NCI-H2227 (cell line): ENCODE data around the gene CILP2.

Source experiments
- DNase-seq: peaks from one replicate; lab custom pipeline; 2025; ENCODE audit not compliant: unreplicated experiment; lab: John Stamatoyannopoulos, UW

Gene CILP2, protein sequence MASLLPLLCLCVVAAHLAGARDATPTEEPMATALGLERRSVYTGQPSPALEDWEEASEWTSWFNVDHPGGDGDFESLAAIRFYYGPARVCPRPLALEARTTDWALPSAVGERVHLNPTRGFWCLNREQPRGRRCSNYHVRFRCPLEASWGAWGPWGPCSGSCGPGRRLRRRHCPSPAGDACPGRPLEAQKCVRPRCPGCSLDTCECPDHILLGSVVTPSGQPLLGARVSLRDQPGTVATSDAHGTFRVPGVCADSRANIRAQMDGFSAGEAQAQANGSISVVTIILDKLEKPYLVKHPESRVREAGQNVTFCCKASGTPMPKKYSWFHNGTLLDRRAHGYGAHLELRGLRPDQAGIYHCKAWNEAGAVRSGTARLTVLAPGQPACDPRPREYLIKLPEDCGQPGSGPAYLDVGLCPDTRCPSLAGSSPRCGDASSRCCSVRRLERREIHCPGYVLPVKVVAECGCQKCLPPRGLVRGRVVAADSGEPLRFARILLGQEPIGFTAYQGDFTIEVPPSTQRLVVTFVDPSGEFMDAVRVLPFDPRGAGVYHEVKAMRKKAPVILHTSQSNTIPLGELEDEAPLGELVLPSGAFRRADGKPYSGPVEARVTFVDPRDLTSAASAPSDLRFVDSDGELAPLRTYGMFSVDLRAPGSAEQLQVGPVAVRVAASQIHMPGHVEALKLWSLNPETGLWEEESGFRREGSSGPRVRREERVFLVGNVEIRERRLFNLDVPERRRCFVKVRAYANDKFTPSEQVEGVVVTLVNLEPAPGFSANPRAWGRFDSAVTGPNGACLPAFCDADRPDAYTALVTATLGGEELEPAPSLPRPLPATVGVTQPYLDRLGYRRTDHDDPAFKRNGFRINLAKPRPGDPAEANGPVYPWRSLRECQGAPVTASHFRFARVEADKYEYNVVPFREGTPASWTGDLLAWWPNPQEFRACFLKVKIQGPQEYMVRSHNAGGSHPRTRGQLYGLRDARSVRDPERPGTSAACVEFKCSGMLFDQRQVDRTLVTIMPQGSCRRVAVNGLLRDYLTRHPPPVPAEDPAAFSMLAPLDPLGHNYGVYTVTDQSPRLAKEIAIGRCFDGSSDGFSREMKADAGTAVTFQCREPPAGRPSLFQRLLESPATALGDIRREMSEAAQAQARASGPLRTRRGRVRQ

DNA sequence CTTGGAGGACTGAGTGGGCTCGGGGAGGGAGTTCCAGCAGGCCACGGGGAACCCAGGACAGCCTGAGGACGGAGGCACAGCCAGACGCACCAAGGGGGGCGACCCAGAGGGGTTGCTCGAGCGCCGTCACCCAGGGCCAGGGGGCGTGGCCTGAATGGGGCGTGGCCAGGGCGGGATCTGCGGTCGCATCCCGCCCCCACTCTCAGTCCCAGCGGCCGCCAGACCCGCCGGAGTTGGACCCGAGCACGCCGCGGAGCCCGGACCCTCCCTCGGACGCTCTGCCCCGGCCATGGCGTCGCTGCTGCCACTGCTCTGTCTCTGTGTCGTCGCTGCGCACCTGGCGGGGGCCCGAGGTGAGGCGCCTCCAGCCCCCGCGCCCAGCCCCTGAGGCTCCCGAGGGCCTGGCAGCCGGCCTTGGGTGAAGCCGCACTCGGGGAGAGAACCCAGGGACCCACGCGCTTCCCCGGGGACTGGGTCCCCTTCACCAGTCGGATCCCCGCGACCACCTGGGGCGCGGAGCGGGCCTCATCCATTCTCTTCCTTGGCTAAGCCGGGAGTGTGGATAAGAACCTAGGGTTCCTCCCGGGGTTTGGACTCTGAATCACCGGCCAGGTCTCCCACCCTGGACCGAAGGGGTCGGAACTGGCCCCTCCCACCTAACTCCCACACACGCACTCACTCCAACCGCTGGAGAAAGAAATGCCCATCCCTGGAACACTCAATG lies at the start of gene CILP2:
CILP2 (plus strand) TSS at position 205 of the 724 bp plus-strand sequence; CDS start at position 290, 85 bp downstream.
- peak; percentile 80 for DNase-seq

DNA sequence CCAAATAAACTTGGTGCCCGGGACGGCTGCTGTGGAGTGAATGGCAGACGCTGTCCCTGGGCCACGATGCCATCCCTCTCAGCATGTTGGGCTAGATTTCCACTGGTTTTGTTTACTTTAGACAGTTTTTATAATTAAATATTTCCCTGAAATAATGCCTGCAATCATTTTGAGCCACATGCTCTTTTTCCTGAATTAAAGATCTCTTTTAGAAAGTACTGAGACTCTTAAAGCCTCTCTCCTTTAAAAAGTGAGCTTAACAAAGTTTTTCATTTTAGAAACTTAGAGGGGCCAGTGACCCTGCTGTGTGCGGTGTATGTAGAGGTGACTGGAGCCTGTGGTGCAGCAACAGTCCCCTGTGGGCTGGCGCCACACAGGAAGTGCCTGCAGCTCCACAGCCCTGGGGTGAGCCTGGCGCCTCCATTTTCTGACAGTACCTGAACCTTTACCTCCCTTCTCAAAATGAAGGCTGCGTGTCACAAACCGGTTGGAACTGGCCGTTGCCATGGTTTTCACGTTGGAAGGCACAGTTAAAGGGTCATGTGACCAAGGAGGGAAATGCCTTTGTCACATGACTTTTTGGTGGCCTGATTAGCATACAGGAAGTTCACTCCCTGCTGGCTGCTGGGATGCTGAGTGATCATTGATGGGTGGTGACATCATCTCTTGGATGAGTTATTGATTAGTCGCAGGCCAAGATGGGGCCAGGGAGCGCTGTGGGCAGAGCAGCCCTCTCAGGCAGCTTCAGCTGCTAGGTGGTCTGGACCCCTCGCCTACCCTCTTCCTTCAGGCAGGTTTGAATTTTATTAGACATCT lies 49.0 kb upstream of the CILP2 start:
- peak; percentile 87 for DNase-seq

DNA sequence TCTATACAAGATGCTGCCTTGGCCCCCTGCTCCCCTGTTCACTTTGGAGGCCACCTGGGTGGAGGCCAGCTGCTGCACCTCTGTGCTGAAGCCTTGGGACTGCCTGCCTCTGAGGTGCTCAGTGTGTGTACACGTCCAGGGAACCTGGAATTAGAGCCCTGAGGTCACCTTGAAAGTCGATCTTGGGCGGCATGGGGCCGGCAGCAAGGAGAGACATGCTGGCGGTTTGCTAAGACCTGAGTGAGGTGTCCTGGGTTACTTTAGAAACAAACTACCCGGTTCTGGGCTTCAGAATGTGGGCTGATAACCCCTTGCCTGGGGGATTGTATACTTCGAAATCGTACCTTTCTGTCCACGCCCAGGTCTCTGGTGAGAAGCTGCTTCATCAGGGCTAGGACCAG lies 48.3 kb upstream of the CILP2 start:
- DNase-seq = no peak

DNA sequence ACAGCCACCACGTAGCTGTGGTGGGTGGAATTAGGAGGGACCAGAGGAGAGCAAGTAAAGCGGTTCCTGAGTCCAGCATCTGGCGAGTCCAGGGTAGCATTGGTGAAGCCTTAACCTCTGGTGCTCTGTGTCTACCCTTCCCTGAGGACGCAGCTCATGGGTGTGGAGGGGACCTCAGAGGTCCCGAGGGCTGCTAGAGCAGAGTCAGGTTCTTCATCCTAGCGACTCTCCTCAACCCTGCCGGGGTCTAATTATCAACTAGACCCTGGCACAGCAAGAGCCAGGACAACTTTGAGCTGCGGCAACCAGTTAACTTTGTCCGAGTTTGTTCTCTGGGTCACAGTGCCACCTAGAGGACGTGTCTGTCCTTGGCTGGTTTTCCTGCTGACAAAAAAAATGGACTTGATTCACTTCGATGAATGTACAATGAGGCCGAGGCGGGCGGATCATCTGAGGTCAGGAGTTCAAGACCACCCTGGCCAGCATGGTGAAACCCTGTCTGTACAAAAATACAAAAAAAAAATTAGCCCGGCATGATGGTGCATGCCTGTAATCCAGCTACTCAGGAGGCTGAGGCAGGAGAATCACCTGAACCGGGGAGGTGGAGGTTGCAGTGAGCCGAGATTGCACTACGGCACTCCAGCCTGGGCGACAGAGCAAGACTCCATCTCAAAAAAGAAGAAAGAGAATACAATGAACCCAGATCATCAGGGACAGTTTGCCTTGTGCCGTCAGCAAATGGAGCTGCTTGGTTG lies 47.7 kb upstream of the CILP2 start:
- DNase-seq = peak; percentile 70

DNA sequence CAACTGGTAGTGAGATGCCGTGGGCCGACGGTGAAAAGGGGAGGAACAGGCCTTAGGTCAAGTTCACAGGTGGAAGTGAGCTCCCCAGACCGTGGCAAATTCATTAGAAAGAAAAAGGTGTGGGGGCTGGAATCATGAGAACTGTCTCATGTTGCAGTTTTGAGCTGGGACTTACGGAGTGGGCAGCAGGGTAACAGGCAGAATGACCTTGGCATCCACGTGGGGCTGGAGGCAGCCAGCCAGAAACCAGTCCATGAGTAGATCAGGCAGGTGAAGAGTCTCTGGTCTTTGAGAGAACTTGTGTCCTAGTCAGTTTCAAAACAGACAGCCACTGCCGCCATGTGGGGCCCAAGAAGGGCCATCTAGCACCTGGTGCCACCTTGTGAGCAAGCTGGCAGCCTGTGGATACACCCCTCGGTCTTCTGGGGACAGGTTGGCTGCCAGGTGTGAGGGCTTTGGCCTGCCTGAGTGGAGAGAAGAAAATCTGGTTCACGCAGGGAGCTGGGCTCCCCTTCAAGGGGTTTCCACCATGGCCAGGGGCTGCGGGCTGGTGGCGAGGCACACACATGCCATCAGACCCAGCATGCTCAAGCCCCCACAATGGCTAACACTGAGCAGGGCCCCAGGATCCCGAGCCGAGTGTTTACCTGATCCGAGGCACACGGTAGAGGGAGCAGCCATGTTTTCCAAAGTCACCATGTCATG lies 46.6 kb upstream of the CILP2 start:
- no peak for DNase-seq

DNA sequence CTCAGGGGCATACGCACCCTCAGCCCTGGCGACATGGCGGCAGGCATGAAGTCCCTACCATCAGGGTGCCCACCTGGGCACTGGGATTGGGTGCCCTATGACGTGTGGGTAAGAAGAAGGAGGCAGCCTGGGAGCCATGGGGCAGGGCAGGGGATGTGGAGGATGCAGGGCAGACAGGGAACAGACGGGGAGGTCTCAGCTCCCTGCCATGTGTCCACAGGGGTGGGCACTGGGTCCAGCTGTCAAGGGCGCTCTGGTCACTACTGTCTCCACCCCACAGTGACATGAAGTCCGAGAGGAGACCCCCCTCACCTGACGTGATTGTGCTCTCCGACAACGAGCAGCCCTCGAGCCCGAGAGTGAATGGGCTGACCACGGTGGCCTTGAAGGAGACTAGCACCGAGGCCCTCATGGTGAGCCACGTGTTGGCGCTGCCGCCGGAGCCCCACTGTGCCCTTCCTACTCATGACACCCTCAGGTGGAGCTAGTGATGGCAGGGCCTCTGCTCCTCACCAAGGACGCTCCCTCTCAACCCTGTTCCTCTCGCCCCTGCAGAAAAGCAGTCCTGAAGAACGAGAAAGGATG lies 45.9 kb upstream of the CILP2 start:
- DNase-seq = no peak

DNA sequence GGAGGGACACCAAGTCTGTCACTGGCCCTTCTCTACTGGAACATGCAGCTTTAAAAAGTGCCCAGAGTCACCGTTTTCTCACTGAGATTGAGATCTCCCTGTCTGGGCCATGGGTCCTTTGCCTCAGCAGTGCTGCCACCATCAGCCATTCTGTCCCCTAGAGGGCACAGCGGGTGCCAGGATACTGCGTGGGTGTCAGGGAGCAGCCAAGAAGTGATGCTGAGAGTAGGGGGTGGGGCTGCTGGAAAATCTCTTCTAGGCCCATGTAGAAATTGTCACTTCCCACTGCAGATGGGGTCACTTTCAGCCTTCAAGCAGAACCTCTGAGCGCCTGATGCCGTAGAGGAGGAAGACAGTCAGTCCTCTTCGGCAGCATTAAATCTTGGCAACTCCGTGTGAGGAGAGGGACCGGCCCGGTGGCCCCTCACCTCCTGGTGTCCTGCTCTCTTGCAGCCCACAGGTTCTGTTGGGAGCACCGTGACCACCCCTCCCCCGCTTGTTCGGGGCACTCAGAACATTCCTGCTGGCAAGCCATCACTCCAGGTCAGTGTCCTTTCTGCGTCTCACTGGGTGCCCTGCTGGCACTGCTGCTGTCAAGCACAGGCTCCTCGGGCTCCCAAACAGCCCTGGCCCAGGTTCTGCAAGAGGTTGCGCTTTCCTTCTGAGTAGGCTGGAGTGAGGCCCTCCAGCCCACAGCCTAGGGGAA lies 44.1 kb upstream of the CILP2 start:
- no peak for DNase-seq

DNA sequence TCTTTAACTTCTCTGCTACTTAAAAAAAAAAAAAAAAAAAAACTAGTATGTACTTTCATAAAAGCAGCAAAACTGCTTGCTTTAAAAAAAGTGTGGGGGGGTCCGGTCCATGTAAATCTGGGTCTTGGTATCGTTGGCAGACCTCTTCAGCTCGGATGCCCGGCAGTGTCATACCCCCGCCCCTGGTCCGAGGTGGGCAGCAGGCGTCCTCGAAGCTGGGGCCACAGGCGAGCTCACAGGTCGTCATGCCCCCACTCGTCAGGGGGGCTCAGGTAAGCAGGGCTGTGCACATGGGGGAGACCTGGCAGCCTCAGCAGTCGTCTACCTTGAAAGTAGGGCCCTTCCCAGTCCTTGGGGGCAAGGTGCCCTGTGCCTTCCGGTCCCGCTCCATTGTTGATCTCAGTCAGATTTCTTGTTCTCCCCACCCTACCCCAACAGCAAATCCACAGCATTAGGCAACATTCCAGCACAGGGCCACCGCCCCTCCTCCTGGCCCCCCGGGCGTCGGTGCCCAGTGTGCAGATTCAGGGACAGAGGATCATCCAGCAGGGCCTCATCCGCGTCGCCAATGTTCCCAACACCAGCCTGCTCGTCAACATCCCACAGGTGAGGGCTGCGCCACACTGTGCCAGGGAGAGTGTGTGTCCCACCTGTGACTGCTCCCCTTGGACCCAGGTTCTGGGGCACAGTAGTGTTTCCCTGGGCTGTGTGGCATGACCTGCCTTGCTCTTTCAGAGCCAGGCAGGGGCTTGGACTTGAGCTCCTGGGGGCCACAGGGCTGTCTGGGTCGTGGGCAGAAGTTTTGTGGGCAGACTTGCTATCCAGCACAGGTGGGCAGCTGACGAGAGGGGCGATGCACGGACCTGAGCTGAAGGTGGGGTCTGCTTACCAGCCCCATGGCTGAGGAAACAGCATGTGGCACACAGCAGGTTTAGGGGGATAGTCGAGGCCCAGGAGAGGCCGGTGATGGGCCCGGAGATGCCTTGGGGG lies 42.2 kb upstream of the CILP2 start:
- no peak for DNase-seq

DNA sequence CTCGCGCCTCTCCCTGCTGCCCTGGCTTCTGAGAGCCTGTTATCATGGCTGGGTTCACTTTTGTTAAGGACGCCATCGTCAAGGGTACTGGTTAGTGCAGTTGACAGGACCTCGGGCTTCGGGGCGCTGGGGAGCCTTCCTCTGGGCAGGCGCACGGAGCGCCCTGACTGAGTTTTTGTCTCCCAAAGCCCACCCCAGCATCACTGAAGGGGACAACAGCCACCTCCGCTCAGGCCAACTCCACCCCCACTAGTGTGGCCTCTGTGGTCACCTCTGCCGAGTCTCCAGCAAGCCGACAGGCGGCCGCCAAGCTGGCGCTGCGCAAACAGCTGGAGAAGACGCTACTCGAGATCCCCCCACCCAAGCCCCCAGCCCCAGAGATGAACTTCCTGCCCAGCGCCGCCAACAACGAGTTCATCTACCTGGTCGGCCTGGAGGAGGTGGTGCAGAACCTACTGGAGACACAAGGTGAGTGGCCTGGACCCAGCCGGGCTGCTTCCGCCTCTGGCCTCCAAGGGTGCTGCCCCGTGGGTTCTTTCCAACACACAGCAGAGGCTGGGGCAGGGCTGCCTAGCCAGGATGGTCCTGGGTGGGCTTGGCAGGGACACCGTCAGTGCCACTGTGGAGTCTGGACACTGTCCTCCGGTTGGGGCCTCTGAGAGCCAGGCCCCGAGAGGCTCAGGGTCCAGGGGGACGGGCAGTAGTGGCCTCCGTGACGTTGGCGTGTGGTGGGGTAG lies 39.6 kb upstream of the CILP2 start:
- no peak for DNase-seq

DNA sequence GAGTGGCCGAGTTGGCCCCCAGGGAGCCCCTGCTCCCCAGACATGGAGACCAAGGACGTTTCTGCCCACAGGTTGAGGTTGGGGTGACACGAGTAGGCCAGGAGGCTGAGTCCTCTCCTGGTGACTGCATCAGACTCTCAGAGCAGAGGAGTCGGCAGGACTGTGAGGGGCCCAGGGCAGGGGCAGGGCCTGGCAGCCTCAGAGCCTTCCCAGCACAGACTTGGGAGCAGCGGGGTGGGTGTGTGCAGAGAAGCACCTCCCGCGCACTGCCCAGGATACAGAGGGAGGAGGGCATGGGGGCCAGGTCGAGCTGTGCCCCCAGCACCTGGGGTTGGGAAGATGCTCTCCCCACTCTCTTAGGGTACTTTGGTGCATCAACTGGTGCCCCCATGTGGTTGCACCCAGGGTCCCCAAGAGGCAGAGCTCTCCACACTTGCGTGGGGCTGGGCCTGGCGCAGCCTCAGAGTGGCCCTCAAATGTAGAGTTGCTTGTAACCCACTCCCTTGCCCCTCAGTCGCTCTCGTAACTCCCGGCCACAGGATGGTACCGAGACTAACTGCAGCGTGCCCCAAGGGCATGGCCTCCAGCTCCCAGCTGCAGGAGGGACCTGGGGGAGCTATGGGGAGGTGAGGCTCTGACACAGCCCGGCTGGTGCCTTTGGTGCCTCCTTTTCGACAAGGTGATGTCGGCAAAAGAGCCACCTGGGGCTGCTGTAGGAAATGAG lies 38.6 kb upstream of the CILP2 start:
- no peak for DNase-seq

DNA sequence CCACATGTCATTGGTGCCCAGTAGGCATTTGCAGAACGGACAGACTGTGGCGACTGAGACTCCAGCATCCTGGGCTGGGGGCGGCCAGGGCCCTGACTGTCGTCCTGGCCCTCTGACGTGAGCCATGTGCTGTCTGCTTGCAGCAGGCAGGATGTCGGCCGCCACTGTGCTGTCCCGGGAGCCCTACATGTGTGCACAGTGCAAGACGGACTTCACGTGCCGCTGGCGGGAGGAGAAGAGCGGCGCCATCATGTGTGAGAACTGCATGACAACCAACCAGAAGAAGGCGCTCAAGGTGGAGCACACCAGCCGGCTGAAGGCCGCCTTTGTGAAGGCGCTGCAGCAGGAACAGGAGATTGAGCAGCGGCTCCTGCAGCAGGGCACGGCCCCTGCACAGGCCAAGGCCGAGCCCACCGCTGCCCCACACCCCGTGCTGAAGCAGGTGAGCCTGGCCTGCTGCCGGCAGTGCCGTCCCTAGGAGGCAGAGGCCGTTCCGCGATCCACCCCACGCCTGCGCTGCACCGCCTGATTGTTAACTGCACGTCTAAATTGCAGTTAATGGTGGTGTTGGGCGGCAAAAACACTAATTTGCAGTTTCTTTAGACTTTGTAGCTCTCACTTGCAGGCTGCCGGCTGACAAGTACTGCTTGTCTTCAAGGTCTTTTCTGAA lies 37.0 kb upstream of the CILP2 start:
- peak; percentile 66 for DNase-seq

DNA sequence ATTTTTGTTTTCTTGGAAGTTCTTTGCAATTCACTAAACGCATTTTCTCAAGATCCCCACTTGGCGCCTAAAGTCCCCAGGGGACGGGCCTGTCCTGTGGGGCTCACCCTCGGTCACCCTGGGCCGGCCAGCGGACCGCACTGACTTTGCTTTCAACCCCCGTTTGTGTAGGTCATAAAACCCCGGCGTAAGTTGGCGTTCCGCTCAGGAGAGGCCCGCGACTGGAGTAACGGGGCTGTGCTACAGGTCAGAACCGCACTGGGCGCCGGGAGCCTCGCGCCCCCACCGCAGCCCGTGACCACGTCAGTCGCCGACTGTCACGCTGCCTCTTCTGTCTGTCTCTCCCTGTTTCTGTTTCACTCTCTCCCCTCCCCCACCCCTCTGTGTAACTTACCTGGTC lies 36.3 kb upstream of the CILP2 start:
- DNase-seq = no peak

DNA sequence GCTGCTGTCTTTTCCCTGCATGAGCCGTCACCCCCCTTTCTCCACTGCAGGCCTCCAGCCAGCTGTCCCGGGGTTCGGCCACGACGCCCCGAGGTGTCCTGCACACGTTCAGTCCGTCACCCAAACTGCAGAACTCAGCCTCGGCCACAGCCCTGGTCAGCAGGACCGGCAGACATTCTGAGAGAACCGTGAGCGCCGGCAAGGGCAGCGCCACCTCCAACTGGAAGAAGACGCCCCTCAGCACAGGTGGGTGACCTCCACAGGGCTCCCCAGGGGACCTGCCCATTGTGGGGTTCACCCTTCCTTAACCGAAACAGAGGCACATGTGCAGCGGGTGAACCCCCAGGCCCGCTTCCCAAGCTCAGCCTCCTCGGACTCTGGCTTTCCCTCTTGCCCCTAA lies 35.8 kb upstream of the CILP2 start:
- DNase-seq = no peak

DNA sequence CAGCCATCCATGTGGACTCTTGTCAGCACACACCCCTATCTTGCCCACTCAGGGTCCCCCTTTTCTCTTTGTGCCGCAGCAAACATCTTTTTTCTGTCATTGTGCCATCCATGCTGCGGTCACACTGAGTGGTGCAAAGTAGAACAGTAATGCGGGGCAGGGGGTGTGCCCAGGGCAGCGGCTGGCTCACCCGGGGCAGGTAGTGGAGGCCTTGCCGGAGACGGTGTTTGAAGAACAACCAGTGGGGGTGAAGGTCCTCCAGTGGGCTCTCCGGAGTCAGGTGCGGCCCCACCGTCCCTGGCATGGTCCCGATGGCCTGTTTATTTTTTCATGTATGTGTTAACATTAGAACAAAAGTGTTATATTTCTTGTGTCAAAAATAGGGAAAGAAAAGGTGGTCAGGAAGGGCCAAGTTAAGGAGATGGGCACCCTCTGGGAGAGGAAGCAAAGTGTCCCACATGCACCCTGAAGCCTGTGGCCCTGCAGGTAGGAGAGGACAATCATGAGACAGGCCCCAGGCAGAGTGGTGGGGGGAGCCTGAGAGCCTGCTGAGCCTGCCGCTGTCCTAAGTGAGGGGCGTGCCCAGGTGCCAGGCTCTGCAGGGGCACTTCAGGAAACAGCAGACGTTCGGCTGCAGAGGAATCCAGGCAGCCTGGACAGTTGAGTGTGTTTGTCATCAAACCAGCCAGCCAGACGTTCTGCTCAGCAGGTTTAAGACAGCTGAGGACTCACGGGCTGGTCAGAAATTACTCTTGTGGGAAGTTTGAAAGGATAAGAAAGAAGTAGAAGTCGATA lies 35.1 kb upstream of the CILP2 start:
- peak; percentile 47 for DNase-seq
